A673 (cell line): ENCODE results near the gene SH3GL3.

Source experiments
- CTCF ChIP-seq: fragments of 300-800, 200-600 bp; sonication (generic); conservative IDR thresholded peaks from 2 replicates; pipeline ENCODE4 v1.5.1; 2017; ENCODE audit warnings: low read depth, mild to moderate bottlenecking, antibody characterized with exemption, low read length, moderate library complexity, mixed read lengths
- EZH2 ChIP-seq: fragments of 200-600 bp; sonication (generic); IDR thresholded peaks from 2 replicates; pipeline ENCODE4 v1.6.1; 2017; ENCODE audit warnings: borderline replicate concordance, low read depth, mild to moderate bottlenecking, mixed read lengths, antibody characterized with exemption, low read length; ENCODE audit not compliant: poor library complexity, severe bottlenecking

DNA sequence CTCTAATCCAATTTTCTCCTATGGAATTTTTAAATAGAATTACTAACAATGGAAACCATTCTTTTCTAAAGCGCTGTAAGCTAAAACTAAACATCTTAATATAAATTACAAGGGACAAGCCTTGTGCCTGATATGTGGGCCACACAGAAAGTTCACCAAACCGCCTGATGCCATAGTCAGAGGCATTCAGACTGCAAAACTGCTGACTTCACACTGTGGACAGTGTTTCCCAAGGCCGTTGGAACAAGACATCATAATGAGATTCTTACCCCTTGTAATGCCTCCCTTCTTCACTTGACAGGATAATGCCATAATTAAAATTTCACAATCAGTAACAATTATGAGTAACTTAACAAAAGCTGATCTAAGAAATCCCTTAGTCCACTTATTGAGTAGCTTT is 14.9 kb downstream of the SH3GL3 start:
- TF ChIP-seq CTCF: no peak
- TF ChIP-seq EZH2: no peak
